ENCODE measurements around the gene SLC35B1. TPM values are rescaled to one million over a fixed set of nuclear protein-coding genes. Genes with fewer than 3 reads are reported as not detected.

SLC35B1 gene
- 91.6 and 109 TPM in 2 replicates for total RNA-seq (2014; rRNA removed; shearing (Covaris generic))
- 68.0 and 68.5 TPM in 2 replicates for polyA plus RNA-seq (2015; cell fraction: cytosol; rRNA removed)
- 98.9 and 156 TPM in 2 replicates for polyA plus RNA-seq (2015; cell fraction: nucleus; rRNA removed)

- DNase-seq (ENCODE audit: low read depth, low spot score) = peak; percentile 99
- in situ Hi-C loops (cut with HindIII; ENCODE audit: low pct_unique_long_range_greater_than_20kb, low sequenced_read_pairs) = no loop called here
Observed at GRCh38 chr17:49707608-49708514, at the start of gene SLC35B1. TSS of gene SLC35B1 (minus strand) at chr17:49707964. CDS start at chr17:49707833, 131 bp downstream.

- no peak for DNase-seq (ENCODE audit: low read depth, low spot score)
Observed at GRCh38 chr17:49757151-49757777, 49.5 kb upstream of the SLC35B1 start.

GRCh38 chr17:49756323-49757150, 48.8 kb upstream of the SLC35B1 start:
- in situ Hi-C loops (cut with HindIII; ENCODE audit: low pct_unique_long_range_greater_than_20kb, low sequenced_read_pairs) = no loop called here
- DNase-seq (ENCODE audit: low read depth, low spot score) = no peak

More at GRCh38 chr17:49757151-49757777, 49.5 kb upstream of the SLC35B1 start:
- in situ Hi-C loops (cut with HindIII; ENCODE audit: low pct_unique_long_range_greater_than_20kb, low sequenced_read_pairs) = no loop called here

GRCh38 chr17:49755663-49756283, 48.0 kb upstream of the SLC35B1 start:
- no peak for DNase-seq (ENCODE audit: low read depth, low spot score)
- in situ Hi-C loops (cut with HindIII; ENCODE audit: low pct_unique_long_range_greater_than_20kb, low sequenced_read_pairs) = no loop called here

- in situ Hi-C loops (cut with HindIII; ENCODE audit: low pct_unique_long_range_greater_than_20kb, low sequenced_read_pairs) = no loop called here
- peak; percentile 18 for DNase-seq (ENCODE audit: low read depth, low spot score)
Observed at GRCh38 chr17:49753959-49754391, 46.2 kb upstream of the SLC35B1 start.

GRCh38 chr17:49752508-49752907, 44.7 kb upstream of the SLC35B1 start:
- in situ Hi-C loops (cut with HindIII; ENCODE audit: low pct_unique_long_range_greater_than_20kb, low sequenced_read_pairs) = no loop called here
- no peak for DNase-seq (ENCODE audit: low read depth, low spot score)

- DNase-seq (ENCODE audit: low read depth, low spot score) = no peak
- in situ Hi-C loops (cut with HindIII; ENCODE audit: low pct_unique_long_range_greater_than_20kb, low sequenced_read_pairs) = no loop called here
Observed at GRCh38 chr17:49749730-49750129, 42.0 kb upstream of the SLC35B1 start.

- no peak for DNase-seq (ENCODE audit: low read depth, low spot score)
- in situ Hi-C loops (cut with HindIII; ENCODE audit: low pct_unique_long_range_greater_than_20kb, low sequenced_read_pairs) = no loop called here
Observed at GRCh38 chr17:49748791-49749190, 41.0 kb upstream of the SLC35B1 start.

GRCh38 chr17:49748223-49748622, 40.5 kb upstream of the SLC35B1 start:
- no peak for DNase-seq (ENCODE audit: low read depth, low spot score)
- in situ Hi-C loops (cut with HindIII; ENCODE audit: low pct_unique_long_range_greater_than_20kb, low sequenced_read_pairs) = no loop called here

GRCh38 chr17:49747632-49748031, 39.9 kb upstream of the SLC35B1 start:
- in situ Hi-C loops (cut with HindIII; ENCODE audit: low pct_unique_long_range_greater_than_20kb, low sequenced_read_pairs) = no loop called here
- DNase-seq (ENCODE audit: low read depth, low spot score) = no peak

- in situ Hi-C loops (cut with HindIII; ENCODE audit: low pct_unique_long_range_greater_than_20kb, low sequenced_read_pairs) = no loop called here
- no peak for DNase-seq (ENCODE audit: low read depth, low spot score)
Observed at GRCh38 chr17:49746791-49747490, 39.2 kb upstream of the SLC35B1 start.

- in situ Hi-C loops (cut with HindIII; ENCODE audit: low pct_unique_long_range_greater_than_20kb, low sequenced_read_pairs) = no loop called here
- no peak for DNase-seq (ENCODE audit: low read depth, low spot score)
Observed at GRCh38 chr17:49745175-49746139, 37.7 kb upstream of the SLC35B1 start.

- no peak for DNase-seq (ENCODE audit: low read depth, low spot score)
- in situ Hi-C loops (cut with HindIII; ENCODE audit: low pct_unique_long_range_greater_than_20kb, low sequenced_read_pairs) = no loop called here
Observed at GRCh38 chr17:49742166-49742638, 34.4 kb upstream of the SLC35B1 start.

GRCh38 chr17:49741692-49742076, 33.9 kb upstream of the SLC35B1 start:
- in situ Hi-C loops (cut with HindIII; ENCODE audit: low pct_unique_long_range_greater_than_20kb, low sequenced_read_pairs) = no loop called here
- no peak for DNase-seq (ENCODE audit: low read depth, low spot score)

GRCh38 chr17:49741009-49741691, 33.4 kb upstream of the SLC35B1 start:
- in situ Hi-C loops (cut with HindIII; ENCODE audit: low pct_unique_long_range_greater_than_20kb, low sequenced_read_pairs) = no loop called here

More at GRCh38 chr17:49741009-49741691, 33.4 kb upstream of the SLC35B1 start:
- no peak for DNase-seq (ENCODE audit: low read depth, low spot score)

All from SK-MEL-5 (cell line).